ENCODE measurements around the gene VASH1. TPM values are rescaled to one million over a fixed set of nuclear protein-coding genes. Genes with fewer than 3 reads are reported as not detected.

The VASH1 gene
- total RNA-seq, 2 donors from 2014 or later = 1.8 to 6.5 TPM

GRCh38 chr14:76829013-76829365 is 67.7 kb downstream of the VASH1 start:
- Mint-ChIP-seq H3K36me3 (no peaks in the 10 kb centered on the region), H3K9me3 (no peaks in the 10 kb centered on the region), H3K27ac (peak overlapping the region in 1 of 2 donors; percentile 73)
- ATAC-seq (no peak), DNase-seq (ENCODE audit: low spot score in 2 of 2) (no peak)

DNA sequence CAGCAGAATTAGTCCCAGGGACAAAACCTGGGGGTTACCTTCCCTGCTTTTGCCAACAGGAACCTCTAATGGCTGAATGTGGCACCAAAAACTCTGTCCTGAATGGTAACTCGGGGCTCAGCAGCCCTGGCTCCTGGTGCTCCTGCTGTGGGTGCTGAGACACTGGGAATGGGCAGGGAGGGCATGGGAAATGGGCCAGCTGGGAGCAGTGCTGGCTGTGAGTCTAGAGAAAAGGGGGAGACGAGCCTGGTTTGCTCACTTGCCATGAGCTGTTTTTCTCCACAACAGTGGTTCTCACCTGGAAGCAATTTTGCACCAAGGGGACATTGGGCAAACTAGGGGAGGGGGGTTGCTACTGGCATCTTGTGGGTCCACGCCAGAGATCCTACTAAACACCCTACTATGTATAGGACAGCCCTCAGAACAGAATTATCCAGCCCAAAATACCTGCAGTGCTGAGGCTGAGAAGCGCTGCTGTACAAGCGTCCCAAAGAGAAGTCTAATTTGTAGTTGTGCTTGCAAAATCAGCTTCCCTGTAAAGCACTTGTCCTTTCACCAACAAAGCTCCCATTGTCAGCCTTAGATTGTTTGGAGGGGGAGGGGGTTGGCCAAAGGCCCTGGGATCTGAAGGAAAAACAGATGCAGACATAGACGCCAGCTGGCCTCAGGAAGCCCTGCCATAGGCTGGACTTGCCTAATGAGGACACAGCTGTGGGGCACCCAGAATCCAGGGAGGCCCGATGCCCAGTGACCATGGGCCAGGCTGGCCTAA is 68.6 kb downstream of the VASH1 start:
- no peak for DNase-seq (ENCODE audit: low spot score in 2 of 2)
- ATAC-seq = no peak
- H3K9me3 Mint-ChIP-seq = no peaks in the 10 kb centered on the region
- no peak overlapping the region for H3K27ac Mint-ChIP-seq
- H3K36me3 Mint-ChIP-seq = no peaks in the 10 kb centered on the region

DNA sequence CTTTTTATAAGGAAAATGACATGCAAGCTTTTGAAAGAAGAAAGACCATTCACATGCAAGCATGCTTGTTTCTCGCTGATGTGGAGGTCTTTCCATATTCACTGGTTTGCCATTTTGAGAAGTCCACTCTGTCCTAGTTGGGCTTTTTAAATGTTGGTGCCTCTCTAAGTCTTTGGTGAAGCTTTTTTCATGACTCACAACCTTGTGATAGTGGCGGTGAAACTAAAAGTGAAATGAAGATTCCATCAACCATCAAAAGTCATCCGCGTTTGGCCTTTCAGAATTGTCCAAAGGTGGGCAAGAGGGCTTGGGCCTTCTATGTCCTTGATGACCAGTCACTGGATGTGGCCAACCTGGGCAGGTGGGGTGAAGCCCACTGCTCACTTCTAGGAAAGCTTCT is 69.3 kb downstream of the VASH1 start:
- no peaks in the 10 kb centered on the region for H3K9me3 Mint-ChIP-seq
- no peak for ATAC-seq
- H3K36me3 Mint-ChIP-seq = no peaks in the 10 kb centered on the region
- H3K27ac Mint-ChIP-seq = no peak overlapping the region
- DNase-seq (ENCODE audit: low spot score in 2 of 2) = no peak

DNA sequence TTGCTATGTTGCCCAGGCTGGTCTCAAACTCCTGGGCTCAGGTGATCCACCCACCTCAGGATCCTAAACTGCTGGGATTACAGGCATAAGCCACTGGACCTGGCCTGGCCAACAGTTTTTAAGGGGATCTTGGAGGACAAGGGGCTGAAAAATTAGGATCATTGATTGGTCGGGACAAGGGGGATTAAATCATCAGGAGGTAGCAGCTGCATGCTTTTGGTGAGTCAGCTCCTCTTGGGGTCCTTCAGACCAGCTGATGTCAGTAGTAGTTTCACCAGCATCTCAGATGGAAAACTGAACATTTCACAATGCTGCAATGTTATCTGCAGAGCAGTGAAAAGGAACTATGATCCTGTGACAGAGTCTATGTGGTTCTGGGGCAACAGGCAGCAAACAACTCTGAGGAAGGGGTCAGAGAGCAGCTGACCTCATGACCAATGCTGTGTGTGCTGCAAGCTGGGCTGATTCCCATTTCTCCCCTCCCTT is 71.3 kb downstream of the VASH1 start:
- H3K27ac Mint-ChIP-seq = no peak overlapping the region
- no peak for DNase-seq (ENCODE audit: low spot score in 2 of 2)
- ATAC-seq = no peak
- no peaks in the 10 kb centered on the region for H3K9me3 Mint-ChIP-seq
- H3K36me3 Mint-ChIP-seq = no peaks in the 10 kb centered on the region

Other genes with a start within 250 kb of the VASH1 start
- 10 to 100 TPM; 14.6 to 15.4 TPM for gene ANGEL1, start 51.4 kb downstream of the VASH1 start, total RNA-seq
- not detected for gene LRRC74A, start 64.9 kb downstream of the VASH1 start, total RNA-seq